GM19043 (cell line): Measurements from ENCODE around the gene GRB14.
A peak's percentile ranks its signal among the peaks of the same experiment; 100 is the strongest.

ENCODE experiments used
- ATAC-seq: cut with Tn5 transposase; IDR thresholded peaks from one replicate; pipeline ENCODE4 v1.9.1; 2021; ENCODE audit warnings: low read depth; ENCODE audit not compliant: unreplicated experiment

The GRB14 gene

DNA sequence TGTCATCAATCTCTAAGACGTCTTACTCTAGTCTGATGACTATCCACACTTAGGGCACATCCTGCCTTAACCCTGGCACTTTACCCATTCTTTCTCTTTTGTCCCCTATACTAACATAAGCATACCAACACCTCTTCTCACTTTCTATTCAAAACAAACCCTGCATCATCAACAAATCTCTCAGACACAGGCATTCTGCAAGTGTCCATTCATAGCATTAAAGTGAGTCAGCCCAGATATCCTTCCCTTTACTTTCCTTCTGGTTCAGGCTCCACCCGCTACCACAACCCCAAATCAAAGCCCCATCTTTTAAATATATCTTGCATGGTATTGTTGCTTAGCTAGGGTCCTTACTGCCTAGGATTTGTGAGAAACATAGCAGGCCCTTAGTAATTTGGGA, 3.8 kb downstream of the GRB14 start:
- ATAC-seq, result no peak

DNA sequence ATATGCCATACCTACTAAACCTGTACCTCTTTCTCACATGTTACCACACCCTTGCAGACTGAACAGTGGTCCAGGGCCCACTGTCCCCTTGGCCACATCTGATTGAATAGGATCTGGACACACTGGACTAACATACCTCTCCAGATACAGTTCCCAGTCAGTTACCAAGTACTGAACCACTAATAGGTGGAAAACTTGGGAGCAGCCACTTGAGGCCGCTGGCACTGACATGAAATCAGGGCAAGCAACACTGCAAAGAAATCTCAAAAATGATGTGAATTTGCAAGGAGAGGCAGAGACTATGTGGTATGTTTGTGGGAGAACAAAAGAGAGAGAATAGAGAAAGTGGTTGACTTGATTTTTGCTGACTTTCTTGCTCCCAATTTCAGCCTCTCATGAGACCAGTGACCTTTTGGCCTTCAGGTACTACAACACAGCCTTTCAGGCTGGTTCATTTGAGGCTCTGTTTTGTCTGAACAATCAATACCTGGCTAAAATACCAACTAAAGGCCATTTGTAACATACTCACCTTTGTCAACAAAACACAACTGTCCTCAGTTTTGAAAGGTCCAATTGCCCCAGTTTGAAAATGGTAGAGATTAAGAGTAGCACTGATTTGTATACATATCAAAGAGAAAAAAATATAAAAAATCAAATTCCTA, 7.8 kb downstream of the GRB14 start:
- ATAC-seq, result no peak

DNA sequence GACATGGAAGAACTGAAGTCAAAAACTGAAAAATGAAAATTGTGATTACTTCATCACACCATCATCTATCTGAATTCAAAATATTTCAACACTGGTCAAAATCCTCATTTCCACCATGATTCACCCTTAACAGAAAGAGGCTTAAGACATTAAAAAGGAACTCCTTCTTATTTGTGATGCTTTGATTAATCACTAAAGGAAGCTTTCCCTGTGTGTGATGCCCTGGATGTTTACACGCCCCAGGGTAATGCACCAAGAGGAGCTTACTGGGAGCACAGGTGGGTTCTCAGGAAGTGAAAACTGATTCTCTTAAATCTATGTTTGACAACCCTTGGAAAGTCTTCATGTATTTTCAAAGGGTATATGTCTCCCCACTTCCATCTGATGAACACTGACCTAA, 11.5 kb downstream of the GRB14 start:
- ATAC-seq, result no peak

DNA sequence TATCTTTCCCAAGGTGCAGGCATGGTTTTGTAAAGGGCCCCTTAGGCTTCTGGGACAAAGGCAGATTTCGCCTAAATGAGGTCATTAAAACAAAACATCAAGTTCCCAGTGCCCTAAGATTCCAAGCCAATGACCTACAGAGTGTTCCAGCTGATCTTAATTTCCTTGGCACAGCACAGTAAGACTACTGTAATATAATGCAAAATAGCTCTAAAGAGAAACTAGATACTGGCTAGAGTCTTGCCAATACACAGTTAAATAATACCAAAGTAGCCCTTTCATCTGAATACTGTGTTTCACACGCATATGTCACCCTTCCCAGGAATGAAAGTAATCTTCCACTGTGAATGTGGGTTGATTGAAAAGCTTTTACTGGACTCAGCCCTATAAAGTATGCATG, 14.7 kb downstream of the GRB14 start:
- ATAC-seq, result no peak

DNA sequence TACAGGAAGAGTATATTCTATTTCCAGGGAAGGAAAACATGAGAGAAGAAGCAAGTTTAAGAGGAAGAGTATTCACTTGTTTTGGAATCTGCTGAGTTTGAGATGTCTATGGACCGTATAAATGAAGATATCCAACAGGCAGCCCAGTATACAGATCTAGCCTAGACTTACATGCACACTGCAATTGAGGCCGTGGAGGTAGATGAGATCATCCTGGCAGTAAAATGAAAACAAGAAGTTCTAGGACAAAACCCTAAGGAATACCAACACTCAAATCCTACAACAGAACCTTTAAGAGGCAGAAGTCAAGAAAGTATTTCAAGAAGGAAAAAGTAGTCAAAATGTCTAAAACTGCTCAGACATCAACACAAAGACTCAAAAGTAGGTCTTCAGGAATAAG, 16.0 kb downstream of the GRB14 start:
- ATAC-seq, result no peak

DNA sequence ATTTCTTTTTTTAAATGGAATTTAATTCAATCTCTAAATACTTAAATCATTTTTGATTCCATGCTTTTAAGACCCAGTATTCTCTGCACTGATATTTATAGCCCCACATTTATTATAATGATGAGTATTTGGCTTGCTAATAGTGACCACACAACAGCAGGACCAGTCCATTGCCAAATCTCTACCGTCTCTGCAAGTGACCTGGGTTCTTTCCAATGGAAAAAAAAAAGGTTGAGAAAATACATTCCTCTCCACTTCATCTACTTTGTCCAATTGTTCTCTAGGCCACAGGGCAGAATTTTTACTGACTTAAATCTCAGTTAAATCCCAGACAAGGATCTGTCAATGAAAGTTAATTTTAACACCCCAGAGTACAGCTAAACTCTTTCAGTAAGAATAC, 20.5 kb downstream of the GRB14 start:
- ATAC-seq, result no peak

DNA sequence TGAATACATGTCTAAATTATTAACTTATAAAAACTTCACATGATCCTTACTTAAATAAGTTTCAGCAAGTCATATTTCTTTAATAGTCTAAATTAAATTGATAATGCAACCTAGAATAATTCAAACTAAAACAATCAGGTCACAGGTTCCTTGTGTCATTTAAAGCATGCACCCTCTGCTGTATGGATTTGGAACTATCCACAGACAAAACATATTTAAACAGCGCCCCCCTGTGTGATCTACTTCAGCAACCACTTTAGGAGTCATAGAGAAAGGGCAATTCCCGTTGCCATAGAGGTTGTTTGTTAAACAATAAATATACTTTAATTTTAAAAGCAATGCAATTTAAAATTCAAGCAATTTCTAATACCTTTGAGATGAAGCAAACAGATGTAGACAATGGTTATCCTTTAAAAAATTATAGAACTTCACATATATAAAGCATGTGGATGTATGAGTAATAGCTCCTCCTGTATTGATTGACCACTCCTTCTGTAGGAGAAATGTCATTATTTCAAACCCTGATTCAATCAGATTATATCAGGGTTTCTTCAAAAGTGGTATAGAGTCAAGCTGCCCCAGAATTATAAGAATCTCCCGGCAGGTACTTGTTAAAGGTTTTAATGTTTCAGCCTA, 21.2 kb downstream of the GRB14 start:
- peak; percentile 94 for ATAC-seq

DNA sequence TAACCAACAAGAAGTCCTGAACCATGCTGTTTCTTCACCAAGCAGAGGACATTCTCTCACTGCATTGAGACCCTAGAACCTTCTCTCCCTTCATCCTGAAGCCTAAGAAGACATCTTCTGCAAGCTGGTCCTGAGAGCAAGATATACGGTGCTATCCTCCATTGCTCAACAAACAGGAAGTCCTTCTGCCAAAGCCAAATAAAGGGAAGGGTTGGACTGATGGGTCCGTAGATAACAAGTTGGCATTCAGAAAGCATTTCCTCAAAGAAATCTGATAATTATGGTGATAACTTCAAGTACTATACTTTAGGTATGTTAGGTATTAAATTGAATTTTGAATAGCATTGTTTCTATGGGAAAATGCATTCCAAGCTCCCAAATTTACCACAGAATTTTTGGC, 23.3 kb downstream of the GRB14 start:
- ATAC-seq, result no peak

DNA sequence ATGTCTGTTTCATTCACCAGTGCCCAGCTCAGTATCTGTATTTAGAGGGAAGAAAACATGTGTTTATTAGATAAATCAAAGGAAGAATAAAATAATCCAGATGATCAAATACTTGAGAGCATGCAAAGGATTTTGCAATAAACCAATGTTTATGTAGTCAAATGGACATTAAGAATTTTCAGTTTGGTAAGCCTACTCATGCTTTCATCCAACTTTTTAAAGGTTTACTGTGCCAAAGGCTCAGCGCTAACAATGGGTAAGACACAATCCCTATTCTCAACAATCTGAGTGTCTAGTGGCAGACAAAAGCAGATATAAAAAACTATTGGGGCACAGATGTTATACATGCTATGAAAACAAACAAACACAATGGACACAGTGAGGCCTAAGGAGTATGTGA, 26.3 kb downstream of the GRB14 start:
- no peak for ATAC-seq

DNA sequence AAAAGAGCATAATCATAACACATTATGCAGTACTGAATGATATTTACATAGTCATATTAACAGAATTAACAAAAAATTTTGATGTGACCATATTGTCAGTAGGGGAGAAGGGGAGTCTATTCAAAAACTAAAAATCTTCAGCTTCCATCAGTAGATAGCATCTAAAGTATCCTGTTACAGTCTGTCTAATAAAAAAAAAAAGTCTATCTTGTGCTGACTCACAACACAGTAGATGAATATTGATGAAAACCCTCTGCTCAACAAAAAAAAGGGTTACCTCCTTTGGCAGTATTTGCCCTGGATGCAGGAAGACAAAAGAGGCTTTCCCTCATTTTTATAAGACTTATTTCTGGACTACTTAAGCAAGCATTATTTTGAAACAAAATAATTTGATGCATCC, 27.3 kb downstream of the GRB14 start:
- no peak for ATAC-seq

DNA sequence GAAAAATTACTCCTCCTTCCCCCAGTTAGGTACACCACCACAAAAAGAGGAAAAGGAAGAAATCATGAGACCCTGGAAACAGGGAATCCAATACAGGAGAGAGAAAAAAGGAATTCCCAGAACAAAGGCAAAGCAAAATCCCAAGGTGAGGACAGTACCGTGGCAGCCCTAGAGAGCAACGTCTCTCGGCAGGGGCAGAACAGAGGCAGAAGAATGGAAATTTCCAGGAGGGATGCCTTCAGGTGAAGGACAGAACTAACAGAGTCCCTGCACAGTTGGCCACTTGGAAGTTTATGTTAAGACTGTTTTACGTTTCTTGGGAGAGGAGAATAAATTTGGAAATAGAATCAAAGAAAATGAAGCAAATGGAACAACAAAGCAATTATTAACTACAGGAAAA, 27.7 kb downstream of the GRB14 start:
- no peak for ATAC-seq

DNA sequence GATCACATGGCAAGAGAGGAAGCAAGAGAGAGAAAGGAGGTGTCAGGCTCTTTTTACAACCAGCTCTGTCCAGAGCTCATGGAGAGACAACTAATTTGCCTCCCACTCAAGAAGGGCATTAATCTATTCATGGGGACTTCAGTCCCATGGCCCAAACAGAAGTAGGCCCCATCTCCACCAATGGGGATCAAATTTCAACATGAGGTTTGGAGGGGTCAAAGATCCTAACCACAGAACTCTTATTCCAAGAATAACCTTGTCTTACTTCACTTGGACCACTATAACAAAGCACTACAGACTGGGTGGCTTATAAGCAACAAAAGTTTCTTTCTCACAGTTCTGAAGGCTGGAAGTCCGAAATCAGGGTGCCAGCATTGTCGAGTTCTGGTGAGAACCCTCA, 31.8 kb downstream of the GRB14 start:
- no peak for ATAC-seq

DNA sequence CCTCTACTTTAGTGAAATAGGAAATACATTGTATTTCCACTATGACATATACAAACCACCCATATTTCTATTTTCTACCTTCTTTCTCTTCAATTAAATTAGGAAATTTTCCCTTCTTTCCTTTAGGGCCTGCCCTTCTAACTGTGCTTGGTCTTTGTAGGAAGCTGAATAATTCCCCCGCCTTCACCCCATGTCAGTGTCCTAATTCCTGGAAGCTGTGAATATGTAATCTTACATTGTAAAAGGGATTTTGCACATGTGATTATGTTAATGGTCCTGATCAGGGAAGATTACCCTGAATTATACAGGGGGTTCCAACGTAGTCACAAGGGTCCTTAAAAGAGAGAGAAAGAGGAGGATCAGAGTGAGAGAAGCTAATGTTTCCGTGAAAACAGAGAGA, 40.2 kb downstream of the GRB14 start:
- ATAC-seq, result no peak

DNA sequence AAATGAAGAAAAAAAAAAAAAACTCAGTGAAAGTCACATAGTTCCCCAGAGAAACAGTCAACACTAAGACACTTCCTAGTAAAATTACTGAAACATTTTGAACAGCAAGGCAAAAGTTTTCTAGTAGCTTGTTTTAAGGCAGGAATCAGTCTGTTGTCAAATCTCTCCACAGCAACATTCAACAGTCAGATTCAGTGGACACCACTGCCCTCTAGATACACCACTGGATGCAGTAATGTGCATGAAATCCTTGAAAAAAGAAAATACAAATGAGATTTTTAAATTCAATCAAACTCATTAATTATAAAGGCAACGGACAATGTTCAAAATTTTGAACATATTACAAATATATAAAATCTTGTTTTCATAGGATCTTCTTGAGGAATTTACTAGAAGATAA, 46.4 kb downstream of the GRB14 start:
- ATAC-seq, result no peak

DNA sequence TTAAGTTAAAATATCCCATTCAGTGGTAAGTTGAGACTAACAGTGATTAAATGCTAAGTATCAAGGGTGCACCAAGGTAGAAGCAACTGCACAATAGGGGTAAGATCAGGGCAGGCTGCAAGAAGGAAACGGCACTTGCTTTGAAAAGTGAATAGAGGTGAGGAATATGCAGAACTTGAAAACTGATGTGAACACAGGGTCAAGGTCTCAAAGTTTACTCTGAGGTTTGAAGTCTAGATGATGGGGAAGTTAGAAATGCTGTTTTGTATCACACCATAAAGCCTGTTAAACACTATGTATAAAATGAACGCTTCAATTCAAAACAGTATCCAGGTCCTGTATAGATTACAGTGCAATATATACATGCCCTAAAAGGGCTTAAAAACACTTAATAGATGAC, 50.8 kb downstream of the GRB14 start:
- ATAC-seq, result no peak

DNA sequence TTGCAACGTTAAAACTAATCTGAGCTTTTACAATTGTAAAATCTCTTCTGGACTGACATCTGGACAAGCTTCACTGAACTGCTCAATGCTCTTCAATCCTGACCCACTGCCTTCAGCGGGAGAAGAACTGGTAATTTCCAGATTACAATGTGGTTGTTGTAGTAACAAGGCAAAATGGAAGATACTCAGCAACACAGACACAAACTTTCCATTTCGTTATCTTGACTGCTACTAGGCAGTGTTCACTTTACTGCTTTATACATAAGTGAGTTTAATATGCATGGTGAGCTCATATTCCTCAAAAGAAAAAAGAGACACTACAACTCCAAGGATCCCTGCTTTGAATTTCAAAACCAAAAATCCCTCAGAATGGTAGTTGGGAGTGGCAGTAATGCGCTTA, 51.9 kb downstream of the GRB14 start:
- no peak for ATAC-seq

DNA sequence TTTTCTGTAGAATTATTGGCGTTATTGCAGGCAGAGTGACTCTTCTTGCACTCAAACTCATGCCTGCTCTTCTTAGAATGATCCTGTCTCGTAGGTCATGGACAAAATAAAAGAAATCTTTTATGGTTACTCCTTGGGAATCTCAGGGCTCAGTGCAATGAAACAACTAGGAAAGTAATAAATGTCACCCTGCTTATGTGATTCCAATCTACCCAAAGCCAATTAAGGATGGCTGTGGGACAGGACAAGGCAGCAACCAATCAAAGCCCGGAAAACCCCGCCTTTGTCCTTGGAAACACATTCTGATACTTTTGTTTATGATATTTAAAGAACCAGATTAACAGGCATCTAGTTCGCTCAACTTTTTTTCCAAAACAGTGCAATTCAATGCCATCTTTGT, 53.0 kb downstream of the GRB14 start:
- no peak for ATAC-seq

DNA sequence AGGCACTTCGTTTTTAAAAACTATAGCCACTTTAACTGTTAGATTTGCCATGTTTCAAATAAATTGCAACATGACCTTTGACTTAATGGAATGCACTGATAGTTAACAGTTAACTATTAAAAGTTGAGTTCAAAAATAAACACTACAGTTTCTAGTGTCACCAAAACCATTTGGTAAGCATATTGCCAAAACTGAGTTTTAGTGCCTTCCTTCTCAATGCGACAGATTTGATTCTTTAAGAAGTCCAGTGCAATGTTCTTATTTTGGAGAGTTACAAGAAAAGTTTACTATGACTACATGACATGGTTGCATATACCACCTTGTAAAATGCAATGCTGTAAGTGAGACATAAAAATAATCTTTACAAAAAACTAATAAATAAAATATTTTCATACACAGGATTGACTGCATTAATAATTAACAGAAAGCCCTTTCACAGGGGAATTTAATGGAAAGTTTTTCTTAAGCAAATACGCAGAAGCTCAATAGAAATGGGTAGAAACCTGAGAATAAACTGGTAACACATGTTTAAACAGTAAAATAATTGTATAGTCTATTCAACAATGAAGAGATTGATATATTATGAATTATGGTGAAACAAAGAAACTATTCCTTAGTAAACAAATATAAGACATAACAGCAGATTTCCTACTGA, 53.8 kb downstream of the GRB14 start:
- ATAC-seq, result no peak

DNA sequence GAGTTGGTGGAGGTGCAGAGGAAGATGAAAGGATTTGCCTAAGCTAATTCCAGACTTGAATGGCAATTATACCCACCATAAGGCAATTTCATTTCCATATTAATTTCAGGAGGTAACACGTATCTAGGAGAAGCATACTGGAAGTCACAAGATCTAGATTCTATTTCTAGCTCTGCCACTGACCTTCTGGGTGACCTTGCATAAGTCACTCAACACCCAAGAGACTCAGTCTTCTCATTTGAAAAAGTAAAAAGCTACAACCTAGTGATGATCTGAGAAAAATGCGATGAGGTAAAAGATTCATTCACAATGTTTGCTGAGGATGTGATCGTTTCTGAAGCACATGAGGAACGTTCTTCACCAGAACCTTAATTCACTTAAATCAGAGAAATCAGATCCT, 55.9 kb downstream of the GRB14 start:
- no peak for ATAC-seq

DNA sequence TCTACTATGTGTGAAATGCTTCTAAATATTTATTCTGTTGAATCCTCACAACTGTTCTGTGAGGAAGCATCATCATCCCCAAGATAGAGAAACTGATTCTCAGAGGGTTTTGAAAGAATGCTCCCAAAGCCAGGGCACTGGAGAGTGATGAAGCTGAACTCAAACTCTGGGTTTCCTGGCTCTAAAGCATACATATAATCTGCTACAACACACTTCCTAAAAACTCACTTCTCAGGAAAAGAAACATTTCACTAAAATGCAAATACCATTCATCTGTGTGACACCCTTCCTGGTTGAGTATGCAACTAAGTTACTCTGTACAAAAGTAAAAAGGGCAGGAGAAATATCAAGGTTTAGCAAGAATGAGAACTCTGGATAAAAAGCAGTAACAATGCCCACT, 58.6 kb downstream of the GRB14 start:
- ATAC-seq, result no peak

DNA sequence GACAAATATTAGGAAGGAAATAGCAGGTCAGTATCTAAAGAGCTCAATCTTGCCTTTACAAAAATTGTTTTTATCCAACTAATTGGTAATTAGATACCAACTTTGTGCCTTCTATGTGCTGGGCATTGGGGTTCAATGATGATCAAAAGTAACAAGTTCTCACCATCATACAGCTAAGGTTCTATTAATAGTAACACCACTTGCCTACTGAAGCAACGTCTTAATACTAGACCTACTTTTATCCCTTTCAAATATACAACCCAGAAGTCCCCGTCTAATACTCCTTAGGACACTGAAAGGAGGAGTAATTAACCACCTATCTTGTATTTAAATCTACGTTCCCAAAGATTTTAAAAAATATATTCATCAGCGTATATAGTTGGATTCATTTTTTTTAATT, 59.3 kb downstream of the GRB14 start:
- ATAC-seq, result no peak

DNA sequence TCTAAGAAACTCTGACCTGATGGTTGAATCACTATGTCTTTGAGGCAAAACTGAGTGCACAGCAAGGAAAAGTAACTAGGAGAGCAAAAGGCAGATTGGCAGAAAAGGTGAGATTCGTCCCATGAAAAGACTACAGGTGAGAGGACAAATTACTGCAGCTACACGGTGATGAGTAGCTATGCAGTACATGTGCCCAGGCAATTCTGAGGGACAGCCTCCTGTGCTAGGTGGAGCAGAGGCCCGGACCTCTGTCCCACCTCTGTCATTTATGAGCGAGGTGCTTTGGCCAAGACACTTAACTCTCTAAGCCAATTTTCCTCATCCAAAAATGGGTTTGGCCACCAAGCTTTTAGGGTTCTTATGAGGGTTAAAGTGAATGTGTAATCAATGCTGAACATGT, 59.9 kb downstream of the GRB14 start:
- no peak for ATAC-seq
